SK-N-SH treated with all-trans-retinoic acid at 6 μM for 48 hours (cell line): ENCODE results near the gene RAB27A.

Experiments
- ARNTL ChIP-seq: fragments of 450-650 bp; formaldehyde crosslinking; IDR thresholded peaks from 2 replicates; pipeline ENCODE4 v1.5.0; 2020; ENCODE audit warnings: low read depth, mild to moderate bottlenecking, moderate library complexity, borderline replicate concordance
- BACH2 ChIP-seq: fragments of 250-450 bp; sonication (Bioruptor Pico); IDR thresholded peaks from 2 replicates; pipeline ENCODE4 v1.9.0; 2021; ENCODE audit warnings: mild to moderate bottlenecking, borderline replicate concordance
- CSDC2 ChIP-seq: fragments of 250-450 bp; sonication (Bioruptor Pico); IDR thresholded peaks from 2 replicates; pipeline ENCODE4 v1.5.0; 2020; ENCODE audit warnings: mild to moderate bottlenecking, moderate library complexity
- OSR1 ChIP-seq: fragments of 250-450 bp; sonication (Bioruptor Pico); IDR thresholded peaks from 2 replicates; pipeline ENCODE4 v1.8.0; 2022; ENCODE audit warnings: moderate library complexity, mild to moderate bottlenecking, inconsistent platforms
- RARB ChIP-seq: fragments of 250-450 bp; sonication (Bioruptor Pico); IDR thresholded peaks from 2 replicates; pipeline ENCODE4 v1.8.0; 2021; ENCODE audit warnings: mild to moderate bottlenecking, moderate library complexity
- TOX ChIP-seq: fragments of 250-450 bp; sonication (Bioruptor Pico); IDR thresholded peaks from 2 replicates; pipeline ENCODE4 v1.8.0; 2021; ENCODE audit warnings: mild to moderate bottlenecking, moderate library complexity, borderline replicate concordance
- ZFP30 ChIP-seq: fragments of 450-650 bp; formaldehyde crosslinking; IDR thresholded peaks from 2 replicates; pipeline ENCODE4 v1.5.0; 2022; ENCODE audit warnings: mild to moderate bottlenecking, moderate library complexity
- ZNF565 ChIP-seq: fragments of 450-650 bp; formaldehyde crosslinking; conservative IDR thresholded peaks from 2 replicates; pipeline ENCODE4 v1.5.0; 2020; ENCODE audit warnings: low read depth, mild to moderate bottlenecking, moderate library complexity
- ZNF8 ChIP-seq: fragments of 450-650 bp; formaldehyde crosslinking; IDR thresholded peaks from 2 replicates; pipeline ENCODE4 v1.5.0; 2020; ENCODE audit warnings: mild to moderate bottlenecking, moderate library complexity
- TF ChIP-seq, protein P1 (sequence below): fragments of 250-450 bp; sonication (Bioruptor Pico); IDR thresholded peaks from 2 replicates; pipeline ENCODE4 v1.8.0; 2020; ENCODE audit warnings: mild to moderate bottlenecking, moderate library complexity, borderline replicate concordance

DNA sequence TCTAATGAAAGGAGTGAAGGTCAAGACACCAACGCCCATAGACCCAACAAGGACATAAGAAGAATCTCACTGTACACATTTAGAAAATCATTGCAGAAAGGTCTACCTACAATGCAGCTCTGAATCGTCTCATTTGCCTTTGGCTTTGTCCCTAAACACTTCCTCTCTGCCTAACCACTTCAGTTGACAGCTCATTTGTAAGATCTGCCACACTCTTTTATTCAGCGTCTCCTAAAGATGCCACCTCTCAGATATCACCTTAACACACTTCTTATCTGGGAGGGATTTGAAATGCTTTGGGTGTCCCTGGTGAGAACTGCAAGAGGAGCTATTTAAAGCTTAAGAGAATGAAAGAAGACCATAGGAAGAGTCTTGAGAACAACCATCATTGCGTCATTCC is 38.7 kb downstream of the RAB27A start:
- TF ChIP-seq ARNTL (CRISPR knock-in tag): no peak
- TF ChIP-seq TOX: no peak
- no peak for TF ChIP-seq RARB (CRISPR knock-in tag)
- TF ChIP-seq ZNF565 (CRISPR knock-in tag): no peak
- TF ChIP-seq ZNF8: no peak
- TF ChIP-seq ZFP30 (CRISPR knock-in tag): no peak
- TF ChIP-seq CSDC2 (CRISPR knock-in tag): no peak
- no peak for TF ChIP-seq BACH2 (CRISPR knock-in tag)
- TF ChIP-seq, protein P1, sequence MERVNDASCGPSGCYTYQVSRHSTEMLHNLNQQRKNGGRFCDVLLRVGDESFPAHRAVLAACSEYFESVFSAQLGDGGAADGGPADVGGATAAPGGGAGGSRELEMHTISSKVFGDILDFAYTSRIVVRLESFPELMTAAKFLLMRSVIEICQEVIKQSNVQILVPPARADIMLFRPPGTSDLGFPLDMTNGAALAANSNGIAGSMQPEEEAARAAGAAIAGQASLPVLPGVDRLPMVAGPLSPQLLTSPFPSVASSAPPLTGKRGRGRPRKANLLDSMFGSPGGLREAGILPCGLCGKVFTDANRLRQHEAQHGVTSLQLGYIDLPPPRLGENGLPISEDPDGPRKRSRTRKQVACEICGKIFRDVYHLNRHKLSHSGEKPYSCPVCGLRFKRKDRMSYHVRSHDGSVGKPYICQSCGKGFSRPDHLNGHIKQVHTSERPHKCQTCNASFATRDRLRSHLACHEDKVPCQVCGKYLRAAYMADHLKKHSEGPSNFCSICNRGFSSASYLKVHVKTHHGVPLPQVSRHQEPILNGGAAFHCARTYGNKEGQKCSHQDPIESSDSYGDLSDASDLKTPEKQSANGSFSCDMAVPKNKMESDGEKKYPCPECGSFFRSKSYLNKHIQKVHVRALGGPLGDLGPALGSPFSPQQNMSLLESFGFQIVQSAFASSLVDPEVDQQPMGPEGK (CRISPR knock-in tag): no peak
- no peak for TF ChIP-seq OSR1 (CRISPR knock-in tag)
